Testis (tissue), 2 donors: ENCODE results near the gene AHCY.
"Not testable (repeated sequence)": the region's sequence is repeated elsewhere in the genome, so short reads cannot be mapped to it uniquely, and the experiment has no call there.

Experiments used
- POLR2A ChIP-seq: fragments of 450-650 bp; IDR thresholded peaks from one replicate; pipeline ENCODE4 v1.6.1; 2017; ENCODE audit warnings: antibody characterized with exemption, mild to moderate bottlenecking, moderate library complexity
- TF ChIP-seq, protein P1 (sequence below), 3 experiments: fragments of 450-650 bp in 2 of 3; fragments of 200-600 bp in 1 of 3; sonication (generic) in 1 of 3; IDR thresholded peaks; one replicate each; pipeline ENCODE4 v1.5.1; 2016 to 2019; ENCODE audit warnings: antibody characterized with exemption in 3 of 3, mild to moderate bottlenecking in 2 of 3, moderate library complexity in 1 of 3

DNA sequence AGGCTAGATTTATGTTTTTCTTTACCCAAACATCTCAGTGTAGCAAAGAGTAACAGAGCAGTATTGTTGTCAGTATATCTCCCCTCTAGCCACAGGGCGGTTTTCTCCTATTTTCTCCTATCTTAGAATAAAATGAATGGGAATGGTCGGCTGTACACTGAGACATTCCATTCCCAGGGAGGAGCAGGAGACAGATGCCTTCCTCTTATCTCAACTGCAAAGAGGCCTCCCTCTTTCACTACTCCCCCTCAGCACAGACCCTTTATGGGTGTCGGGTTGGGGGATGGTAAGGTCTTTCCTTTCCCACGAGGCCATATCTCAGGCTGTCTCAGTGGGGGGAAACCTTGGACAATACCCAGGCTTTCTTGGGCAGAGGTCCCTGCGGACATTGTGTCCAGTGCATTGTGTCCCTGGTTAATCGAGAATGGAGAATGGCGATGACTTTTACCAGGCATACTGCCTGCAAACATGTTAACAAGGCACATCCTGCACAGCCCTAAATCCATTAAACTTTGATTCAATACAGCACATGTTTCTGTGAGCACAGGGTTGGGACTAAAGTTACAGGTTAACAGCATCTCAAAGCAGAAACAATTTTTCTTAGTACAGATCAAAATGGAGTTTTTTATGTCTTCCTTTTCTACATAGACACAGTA lies 50.6 kb downstream of the AHCY start:
- TF ChIP-seq, protein P1, sequence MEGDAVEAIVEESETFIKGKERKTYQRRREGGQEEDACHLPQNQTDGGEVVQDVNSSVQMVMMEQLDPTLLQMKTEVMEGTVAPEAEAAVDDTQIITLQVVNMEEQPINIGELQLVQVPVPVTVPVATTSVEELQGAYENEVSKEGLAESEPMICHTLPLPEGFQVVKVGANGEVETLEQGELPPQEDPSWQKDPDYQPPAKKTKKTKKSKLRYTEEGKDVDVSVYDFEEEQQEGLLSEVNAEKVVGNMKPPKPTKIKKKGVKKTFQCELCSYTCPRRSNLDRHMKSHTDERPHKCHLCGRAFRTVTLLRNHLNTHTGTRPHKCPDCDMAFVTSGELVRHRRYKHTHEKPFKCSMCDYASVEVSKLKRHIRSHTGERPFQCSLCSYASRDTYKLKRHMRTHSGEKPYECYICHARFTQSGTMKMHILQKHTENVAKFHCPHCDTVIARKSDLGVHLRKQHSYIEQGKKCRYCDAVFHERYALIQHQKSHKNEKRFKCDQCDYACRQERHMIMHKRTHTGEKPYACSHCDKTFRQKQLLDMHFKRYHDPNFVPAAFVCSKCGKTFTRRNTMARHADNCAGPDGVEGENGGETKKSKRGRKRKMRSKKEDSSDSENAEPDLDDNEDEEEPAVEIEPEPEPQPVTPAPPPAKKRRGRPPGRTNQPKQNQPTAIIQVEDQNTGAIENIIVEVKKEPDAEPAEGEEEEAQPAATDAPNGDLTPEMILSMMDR (IDR thresholded peaks at IDR 0.05) = not testable (repeated sequence)
- not testable (repeated sequence) for TF ChIP-seq POLR2A
